Dedifferentiated amniotic fluid mesenchymal stem cell (primary cell): Measurements from ENCODE around the gene GAB2.

ENCODE experiments used
- DNase-seq: peaks from one replicate; pipeline ENCODE4 v3.0.0-alpha.2; 2016; ENCODE audit errors: extremely low spot score

Gene GAB2

DNA sequence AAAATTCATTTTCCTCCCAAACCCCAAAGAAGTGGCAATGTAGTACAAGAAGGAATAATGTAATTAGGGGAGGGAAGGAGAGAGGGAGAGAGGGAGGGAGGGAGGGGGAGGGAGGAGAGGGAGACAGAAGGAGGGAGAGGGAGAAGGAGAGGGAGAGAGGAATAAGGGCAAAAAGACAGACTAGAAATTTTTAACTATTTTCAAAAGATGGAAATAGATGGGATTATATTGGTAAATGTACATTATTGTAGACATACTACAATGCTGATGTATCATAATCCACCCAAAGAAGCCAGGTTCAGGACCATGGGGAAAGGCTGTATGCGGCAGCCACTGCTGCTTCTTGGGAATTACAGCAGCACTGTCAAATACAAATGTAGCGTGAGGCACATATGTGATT, 74.3 kb downstream of the GAB2 start:
- DNase-seq: no peak

DNA sequence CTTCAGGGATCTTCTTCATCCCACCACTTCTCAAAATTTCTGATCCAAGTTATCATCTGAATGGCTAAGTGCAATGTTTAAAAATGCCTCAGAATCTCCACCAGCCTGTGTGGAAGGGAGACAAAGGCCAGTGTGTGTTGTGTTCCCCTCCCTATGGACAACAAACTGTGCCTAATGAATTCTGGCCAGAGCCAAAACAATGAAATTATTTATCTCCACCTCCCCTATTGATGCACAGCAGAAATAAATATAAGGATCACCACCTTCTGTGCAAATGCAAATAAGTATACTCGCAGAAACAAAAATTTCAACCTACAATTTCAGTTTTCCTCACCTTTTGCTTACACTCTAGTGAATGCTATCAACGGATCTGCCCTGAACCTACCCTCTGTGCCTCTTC, 75.8 kb downstream of the GAB2 start:
- no peak for DNase-seq

DNA sequence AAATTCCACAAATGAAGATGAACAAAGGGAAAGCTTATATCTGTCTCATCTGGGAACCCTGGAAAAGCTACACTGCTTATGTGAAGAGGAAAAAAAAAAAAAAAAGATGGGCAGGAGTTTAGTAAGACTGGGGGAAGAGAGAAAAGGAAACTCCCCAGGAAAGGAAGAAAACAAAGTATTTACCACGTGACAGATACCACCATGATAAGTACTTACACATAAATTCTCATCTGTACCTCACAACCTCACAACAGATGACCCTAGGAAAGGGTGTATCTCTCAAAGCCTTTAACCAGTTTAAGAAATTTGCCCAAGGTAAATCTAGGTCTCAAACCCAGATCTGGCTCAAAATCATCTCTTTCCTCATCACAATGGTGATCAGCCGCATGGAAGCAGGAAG, 77.1 kb downstream of the GAB2 start:
- DNase-seq: no peak

DNA sequence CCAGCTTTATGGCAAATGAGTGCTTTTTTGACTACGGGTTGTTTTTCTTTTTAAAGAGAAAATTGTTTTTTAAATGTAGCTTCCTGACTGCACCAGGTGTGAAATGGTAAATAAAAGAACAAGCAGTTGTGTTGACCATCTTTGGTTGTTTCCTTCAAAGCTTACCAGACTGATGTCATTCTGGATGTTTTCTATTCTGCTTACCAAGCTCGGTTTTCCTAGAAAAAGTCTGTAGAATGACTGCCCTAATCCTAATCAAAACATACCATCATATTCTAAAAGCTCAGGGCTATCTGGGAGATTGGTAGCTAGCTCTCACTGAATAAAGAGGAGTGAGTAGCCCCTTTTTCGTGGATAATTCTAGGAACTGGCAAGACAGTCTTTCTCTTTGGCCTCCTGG, 77.7 kb downstream of the GAB2 start:
- no peak for DNase-seq

DNA sequence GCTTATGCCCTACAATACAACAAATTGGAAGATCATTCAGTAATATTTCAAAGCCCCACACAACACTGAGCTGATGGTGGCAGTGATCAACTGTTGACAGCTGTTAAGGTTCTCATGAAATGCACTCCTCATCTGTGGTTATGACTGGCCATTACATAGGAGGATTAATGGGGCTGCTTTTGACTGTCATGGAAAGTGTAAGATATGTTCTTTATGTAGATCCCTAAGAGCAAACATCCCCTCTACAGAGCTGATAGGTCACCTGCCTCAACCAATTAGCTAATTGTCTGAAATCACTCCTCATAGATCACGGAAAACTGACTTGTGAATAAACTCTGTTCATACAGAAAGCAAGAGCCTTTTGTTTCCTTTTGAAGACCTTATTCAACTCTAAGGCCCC, 78.1 kb downstream of the GAB2 start:
- no peak for DNase-seq

DNA sequence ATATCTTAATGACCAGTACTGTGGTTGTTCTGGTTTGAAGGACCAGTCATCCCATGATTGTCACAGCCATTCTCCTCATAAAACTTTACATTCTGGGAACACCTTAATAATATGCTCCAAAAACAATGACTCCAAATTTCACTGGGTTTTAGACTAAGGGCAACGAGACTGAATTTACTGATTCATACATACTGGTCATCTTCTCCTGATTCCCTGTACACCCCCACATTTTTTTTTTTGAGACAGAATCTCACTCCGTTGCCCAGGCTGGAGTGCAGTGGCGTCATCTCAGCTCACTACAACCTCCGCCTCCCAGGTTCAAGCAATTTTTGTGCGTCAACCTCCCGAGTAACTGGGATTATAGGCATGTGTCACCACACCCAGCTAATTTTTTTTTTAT, 78.9 kb downstream of the GAB2 start:
- DNase-seq: no peak

DNA sequence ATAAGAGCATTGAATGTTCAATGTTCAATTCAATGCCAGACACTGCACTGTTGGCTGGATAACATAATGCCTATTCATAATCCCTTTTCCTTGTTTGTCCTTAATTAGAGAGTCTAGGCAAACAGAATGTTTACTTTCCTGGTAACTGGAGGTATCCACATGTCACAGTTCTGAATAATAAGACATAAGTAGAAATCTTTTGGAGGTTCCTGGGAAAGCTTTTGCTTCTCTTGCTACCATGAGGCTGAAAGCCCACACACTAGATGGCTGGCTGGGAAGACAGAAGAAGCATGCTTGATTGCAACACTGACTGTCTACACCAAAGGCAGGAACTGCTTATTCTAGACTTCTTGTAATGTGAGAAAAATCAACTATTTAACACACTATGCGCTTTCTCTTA, 79.5 kb downstream of the GAB2 start:
- DNase-seq: no peak

DNA sequence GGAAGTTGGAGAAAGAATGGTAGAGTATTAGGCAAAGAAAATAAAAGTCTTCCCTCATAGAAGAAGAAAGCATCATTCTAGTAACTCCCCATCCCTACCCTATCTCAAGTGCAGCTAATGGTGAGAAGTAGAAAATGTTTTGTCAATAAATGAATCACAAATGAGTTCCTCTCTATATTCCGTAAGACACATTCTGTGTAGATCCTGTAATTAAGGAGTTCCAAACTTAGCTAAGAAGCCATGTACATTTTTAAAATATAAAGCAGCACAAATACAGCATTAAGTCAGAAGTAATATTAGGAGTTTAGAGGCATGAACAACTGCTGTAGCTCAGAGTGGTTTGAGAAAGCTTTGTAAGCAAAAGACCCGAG, 80.1 kb downstream of the GAB2 start:
- DNase-seq: no peak

DNA sequence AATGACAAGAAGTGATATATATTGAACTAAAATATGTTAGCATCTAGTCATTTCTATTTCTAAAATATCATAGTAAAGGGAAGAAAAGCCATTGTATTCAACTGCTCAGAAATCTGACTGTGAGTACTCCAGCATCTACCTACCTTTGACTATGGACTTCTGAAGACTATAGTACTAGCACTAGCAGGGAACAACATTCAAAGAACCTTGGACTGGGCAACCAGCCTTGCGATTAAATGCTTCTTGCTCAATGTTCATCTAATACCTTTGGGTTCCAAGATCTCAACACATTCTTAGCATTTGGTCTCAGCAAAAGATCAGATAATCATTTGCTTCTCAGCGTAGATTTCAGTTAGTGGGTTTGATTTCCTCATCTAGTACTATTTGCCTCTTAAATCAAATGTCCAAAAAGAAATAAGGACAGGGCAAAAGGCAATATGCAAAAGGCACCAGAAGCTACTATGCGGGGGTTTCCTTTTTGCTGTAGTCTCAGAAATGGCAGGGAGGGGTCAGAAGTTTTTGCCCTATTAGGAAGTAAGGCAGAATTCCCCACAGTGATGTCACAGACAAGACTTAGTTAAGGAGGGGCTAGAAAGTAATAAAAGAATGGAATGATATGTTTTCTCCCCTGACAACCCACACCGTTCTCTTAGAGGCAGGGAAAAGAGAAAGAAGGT, 80.6 kb downstream of the GAB2 start:
- no peak for DNase-seq

DNA sequence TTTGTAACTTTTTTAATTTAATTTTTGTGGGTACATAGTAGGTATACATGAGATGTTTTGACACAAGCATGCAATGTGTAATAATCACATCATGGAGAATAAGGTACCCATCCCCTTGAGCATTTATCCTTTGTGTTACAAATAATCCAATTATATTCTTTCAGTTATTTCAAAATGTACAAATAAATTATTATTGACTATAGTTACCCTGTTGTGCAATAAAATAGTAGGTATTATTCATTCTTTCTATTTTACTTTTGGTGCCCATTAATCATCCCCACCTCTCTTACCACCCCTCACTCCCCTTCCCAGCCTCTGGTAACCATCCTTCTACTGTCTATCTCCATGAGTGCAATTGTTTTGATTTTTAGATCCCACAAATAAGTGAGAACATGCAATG, 83.5 kb downstream of the GAB2 start:
- DNase-seq: no peak

DNA sequence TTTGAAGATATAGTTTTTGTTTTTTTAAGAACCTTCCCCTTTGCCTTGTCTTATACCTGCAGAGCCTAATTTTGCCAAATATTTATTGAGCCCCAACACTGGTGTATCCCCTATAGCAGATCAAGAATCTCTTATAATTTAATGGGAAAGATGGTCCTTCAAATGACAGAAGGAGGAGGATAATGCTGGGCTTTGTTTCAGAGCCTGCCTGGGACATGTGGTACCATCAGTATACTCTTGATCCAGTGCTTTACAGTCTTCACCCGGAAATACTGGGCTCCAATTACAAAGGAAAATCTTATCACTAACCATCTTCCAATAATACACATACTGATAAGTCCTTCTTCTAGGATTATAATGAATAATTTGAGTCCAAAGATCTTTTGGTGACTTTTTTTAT, 84.7 kb downstream of the GAB2 start:
- DNase-seq: no peak

DNA sequence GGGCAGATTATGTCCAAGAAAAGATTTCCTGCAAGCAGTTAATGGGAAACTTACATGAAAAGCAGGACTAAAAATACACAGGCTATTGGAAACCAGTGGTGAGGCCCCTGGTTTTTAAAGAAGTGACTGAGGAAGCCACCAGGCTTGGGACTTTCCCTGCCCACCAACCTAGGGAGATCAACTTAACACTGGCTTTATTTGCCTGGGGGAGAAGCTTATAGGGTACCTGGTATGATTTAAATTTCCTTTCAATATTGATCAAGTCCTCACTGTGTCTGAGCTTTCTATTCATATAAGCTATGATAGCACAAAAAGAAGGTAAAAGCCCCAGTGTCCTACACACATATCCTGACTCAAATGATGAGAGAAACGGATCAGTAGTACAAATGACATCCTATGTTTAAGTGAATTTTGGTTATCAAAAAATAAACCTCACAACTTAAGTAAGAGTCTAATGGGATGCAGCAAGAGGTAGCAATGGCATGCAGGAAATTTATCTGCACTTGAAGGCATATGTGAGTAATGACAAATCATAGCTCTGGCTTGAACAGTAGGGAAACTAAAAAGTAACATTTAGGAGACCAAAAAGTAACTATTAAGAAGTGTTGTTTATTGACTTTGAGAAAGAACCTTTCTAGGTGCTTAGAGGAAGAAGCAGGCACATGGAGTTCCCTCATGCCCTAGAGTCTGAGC, 85.3 kb downstream of the GAB2 start:
- no peak for DNase-seq

DNA sequence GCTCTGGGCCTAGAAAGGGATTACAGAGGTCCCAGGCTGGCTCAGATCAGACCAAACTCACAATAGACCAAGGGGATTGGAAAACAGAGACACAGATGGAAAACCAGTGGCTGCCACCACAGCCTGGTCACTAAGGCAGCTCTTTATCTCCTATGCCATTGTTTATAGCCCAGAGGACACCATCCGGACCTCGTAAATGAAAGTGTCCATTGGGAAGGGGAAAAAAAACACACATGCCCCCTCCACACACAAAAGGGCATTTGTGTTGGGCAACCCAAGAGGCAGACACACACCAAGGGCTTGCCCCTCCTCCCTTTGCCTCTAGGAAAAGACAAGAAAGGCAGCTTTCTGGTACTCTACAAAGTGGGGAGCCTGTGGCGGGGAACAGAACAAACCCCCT, 85.9 kb downstream of the GAB2 start:
- no peak for DNase-seq

DNA sequence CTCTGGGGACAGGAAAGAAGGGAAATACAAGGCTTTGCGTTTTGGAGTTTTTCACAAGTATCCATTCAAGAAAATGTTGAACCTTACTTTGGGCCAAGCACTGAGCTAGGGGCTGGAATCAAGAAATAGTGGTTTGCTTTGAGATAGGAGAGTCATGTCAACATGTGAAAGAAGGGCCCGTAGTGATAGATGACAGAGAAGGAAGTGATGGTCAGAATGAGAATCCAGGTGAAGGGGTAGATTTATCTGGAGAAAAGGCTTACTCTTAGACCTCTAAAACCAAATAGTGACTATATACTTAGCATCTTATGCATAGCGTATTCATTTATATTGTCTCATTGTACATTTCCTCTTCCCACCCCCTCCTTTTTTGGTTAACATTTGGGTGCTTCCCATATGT, 87.3 kb downstream of the GAB2 start:
- no peak for DNase-seq

DNA sequence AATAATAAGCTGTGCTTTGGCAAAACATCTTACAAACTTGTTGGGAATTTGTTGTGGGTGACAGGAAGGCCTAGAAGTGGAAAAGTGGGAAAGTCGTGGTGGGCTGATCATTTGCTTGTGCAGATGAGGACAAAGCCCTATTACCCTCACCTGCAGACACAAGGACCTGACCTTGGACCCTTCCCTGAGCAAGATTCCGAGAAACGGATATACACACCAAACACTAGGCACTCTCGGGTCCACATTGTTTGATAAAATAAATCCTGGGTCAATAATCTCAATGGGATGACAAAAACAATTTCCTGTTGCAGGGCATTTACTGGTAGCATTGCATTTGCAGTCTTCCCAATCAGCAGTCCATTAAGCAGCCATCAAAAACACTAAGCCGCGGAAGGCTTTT, 89.7 kb downstream of the GAB2 start:
- no peak for DNase-seq

DNA sequence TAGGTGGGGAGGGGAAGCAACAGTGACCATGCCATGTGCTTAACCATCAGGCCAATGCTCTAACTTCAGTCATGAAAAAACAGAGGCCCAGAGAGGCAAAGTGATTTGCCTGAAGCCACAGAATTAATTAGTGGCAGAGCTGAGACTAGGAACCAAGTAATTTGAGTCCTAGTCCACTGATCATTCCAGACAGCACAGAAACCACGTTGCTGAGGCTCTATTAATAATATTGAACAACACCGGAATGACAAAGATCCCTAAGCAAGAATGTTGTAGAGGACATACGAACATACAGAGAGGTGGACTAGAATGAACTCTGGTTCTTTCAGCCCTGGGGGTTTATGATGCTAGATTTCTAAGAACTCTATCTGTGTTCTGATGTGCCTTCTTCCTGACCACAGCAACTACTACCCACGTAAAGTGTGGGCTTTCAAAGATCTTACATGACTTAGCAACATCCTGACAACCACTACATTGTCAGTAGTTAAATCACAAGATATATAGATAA, 92.3 kb downstream of the GAB2 start:
- no peak for DNase-seq

DNA sequence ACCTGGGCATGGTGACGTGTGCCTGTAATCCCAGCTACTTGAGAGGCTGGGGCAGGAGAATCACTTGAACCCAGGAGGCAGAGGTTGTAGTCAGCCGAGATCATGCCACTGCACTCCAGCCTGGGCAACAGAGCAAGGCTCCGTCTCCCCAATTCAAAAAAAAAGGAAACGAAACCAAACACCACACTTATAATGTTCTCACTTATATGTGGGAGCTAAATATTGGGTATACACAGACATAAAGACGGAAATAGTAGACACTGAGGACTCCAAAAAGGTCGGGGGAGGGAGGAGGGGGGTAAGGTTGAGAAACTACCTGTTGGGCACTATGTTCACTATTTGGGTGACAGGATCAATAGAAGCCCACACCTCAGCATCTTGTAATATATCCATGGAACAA, 94.3 kb downstream of the GAB2 start:
- no peak for DNase-seq

DNA sequence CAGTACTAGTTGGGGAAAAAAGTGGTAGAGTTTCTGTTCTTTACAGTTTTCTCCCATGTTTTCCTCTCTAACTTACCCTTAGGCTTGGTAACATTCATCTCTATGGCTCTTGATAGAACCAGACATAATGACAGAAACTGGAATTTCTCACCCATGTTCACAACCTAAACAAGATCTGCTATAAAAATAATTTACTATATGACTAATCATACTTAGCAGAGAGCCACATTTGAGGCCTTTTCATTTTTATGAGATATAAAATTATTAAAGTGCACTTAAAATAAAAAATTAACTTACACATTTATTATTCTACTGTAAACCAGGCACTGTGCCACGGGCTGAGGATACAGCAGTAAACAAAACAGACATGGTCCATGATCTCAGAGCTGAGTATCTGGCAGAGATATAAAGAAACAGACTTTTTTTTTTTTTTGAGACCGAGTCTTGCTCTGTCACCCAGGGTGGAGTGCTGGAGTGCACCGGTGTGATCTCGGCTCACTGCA, 98.1 kb downstream of the GAB2 start:
- peak; percentile 24 for DNase-seq

DNA sequence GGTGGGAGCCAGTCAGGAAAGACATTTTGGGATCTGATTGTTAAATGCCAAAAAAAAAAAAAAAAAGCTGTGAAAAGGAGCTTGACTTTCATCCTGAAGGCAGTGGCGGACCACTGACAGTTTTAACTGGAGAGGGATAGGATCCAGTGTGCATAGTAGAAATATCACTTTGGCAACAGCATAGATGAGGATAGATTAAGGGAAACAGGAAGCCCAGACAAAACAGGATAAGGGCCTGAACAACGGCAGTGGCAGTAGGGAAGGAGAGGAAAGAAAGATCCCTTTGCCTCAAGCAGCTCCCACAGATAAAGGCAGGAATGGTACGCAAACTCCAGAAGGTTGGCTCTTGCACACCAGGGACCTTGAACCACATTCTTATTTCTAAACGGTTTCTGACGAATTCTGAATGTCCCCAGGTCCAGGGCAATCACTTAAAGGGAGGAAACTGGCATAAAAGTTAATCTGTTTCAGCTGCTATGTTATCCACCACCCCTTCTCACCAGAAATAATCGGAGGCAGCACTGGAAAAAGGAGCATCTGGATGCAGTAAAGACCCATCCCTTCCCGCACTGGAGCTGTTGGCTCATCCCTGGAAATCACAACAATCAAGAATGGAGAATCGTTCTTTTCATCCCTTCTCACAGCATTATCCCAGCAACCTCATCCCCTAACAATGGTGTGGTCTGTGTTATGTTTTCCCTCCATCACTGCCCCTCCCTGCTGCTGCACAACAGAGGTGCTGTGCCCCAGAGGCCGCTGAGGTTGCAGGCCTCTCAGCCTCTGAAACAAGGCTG, 99.1 kb downstream of the GAB2 start:
- no peak for DNase-seq

DNA sequence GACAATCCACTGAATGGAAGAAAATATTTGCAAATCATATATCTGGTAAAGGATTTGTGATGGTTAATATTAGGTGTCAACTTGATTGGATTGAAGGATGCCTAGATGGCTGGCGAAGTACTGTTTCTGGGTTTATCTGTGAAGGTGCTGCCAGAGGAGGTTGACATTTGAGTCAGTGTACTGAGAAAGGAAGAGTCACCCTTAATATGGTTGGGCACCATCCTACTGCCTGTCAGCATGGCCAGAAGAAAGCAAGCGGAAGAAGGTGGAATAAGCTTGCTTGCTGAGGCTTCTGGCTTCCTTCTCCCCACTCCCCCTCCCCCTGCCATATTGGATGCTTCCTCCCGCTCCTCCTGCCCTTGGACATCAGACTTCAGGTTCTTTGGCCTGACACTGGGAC, 101.9 kb downstream of the GAB2 start:
- no peak for DNase-seq

DNA sequence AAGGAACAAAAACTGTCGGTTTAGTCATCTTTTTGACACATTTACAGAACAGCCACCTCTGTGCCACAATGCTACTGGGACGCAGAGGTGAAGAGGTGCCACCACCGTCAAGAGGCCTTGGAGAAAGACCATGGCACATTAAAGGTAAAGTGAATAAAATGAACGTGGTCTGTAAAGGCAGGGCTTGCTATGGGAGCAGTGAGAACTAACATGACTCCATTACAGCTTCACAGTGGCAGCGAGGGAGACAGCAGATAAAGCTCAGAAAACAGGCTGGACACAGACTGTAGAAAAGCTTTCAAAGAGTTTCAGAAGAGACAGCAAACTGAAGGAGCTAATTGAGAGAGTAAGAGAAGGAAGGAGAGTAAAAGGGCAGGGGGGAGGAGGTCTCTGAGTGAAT, 102.9 kb downstream of the GAB2 start:
- no peak for DNase-seq

DNA sequence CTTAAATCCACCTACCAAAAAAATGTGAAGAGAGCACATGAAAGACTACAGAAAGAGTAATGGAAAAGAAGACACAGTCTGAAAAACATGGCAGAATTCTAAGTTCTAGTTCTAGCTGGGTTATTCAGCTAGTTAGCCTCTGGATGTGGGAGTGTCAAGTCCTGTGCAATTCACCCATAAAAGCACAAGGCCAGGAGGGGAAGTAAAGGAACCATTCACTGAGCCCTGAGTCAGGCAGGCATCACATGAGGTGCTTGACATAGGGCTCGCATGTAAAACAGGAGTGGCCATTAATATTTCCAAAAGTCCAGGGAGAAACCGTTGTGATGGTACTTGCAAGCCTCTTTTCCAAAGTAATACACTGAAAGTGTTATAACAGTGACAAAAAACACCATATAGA, 103.7 kb downstream of the GAB2 start:
- no peak for DNase-seq
